H9 (cell line): ENCODE results near the gene C11orf21. TPM values are rescaled to one million over a fixed set of nuclear protein-coding genes. Genes with fewer than 3 reads are reported as not detected.

Experiments used
- DNase-seq: peaks from one replicate; pipeline ENCODE4 v3.0.0-alpha.2; 2017
- H2AFZ ChIP-seq: one replicate; pipeline ENCODE4 v1.6.1; 2013; ENCODE audit warnings: mild to moderate bottlenecking, low read length, control low read depth, moderate library complexity
- H2AK5ac ChIP-seq: 2 replicates; pipeline ENCODE4 v1.6.1; 2013; ENCODE audit warnings: low read length, control low read depth, mixed read lengths; ENCODE audit not compliant: insufficient read length
- H2BK120ac ChIP-seq: one replicate; pipeline ENCODE4 v1.6.1; 2013; ENCODE audit warnings: low read depth, mild to moderate bottlenecking, low read length, control low read depth, inconsistent platforms; ENCODE audit not compliant: poor library complexity, severe bottlenecking
- H2BK12ac ChIP-seq: 2 replicates; pipeline ENCODE4 v1.6.1; 2013; ENCODE audit warnings: low read length, control low read depth, mixed read lengths, low read depth; ENCODE audit not compliant: insufficient read length
- H2BK15ac ChIP-seq: 2 replicates; pipeline ENCODE4 v1.6.1; 2013; ENCODE audit warnings: low read depth, low read length, control low read depth
- H2BK20ac ChIP-seq: one replicate; pipeline ENCODE4 v1.6.1; 2013; ENCODE audit warnings: low read depth, mild to moderate bottlenecking, low read length, control low read depth, inconsistent platforms; ENCODE audit not compliant: poor library complexity, severe bottlenecking
- H2BK5ac ChIP-seq: 2 replicates; pipeline ENCODE4 v1.6.1; 2013; ENCODE audit warnings: low read length, control low read depth, mixed read lengths; ENCODE audit not compliant: insufficient read length
- H3K14ac ChIP-seq: 2 replicates; pipeline ENCODE4 v1.6.1; 2013; ENCODE audit warnings: low read length, control low read depth; ENCODE audit not compliant: insufficient read depth
- H3K18ac ChIP-seq: 2 replicates; pipeline ENCODE4 v1.6.1; 2013; ENCODE audit warnings: low read depth, mild to moderate bottlenecking, mixed read lengths, low read length, control low read depth; ENCODE audit not compliant: insufficient read length
- H3K23ac ChIP-seq: 2 replicates; pipeline ENCODE4 v1.6.1; 2013; ENCODE audit warnings: low read length, control low read depth, mixed read lengths, low read depth; ENCODE audit not compliant: insufficient read length
- H3K23me2 ChIP-seq: 2 replicates; pipeline ENCODE4 v1.6.1; 2013; ENCODE audit warnings: low read depth, mild to moderate bottlenecking, mixed read lengths, low read length, control low read depth; ENCODE audit not compliant: insufficient read length, poor library complexity, severe bottlenecking
- H3K27ac ChIP-seq: 2 replicates; pipeline ENCODE4 v1.5.1; 2013; ENCODE audit warnings: low read length, control low read depth, mixed read lengths, low read depth; ENCODE audit not compliant: insufficient read length
- H3K27me3 ChIP-seq: 2 replicates; pipeline ENCODE4 v1.6.1; 2013; ENCODE audit warnings: low read length, control low read depth, inconsistent platforms; ENCODE audit not compliant: insufficient read depth
- H3K4ac ChIP-seq: 2 replicates; pipeline ENCODE4 v1.6.1; 2013; ENCODE audit warnings: low read depth, mild to moderate bottlenecking, control low read depth, inconsistent platforms, low read length, moderate library complexity
- H3K4me1 ChIP-seq: 2 replicates; pipeline ENCODE4 v1.6.1; 2013; ENCODE audit warnings: low read length, control low read depth, inconsistent platforms; ENCODE audit not compliant: insufficient read depth
- H3K4me2 ChIP-seq: 2 replicates; pipeline ENCODE4 v1.6.1; 2013; ENCODE audit warnings: low read length, control low read depth, mixed read lengths; ENCODE audit not compliant: insufficient read length, insufficient read depth
- H3K56ac ChIP-seq: 2 replicates; pipeline ENCODE4 v1.6.1; 2013; ENCODE audit warnings: low read depth, mild to moderate bottlenecking, mixed read lengths, low read length, control low read depth; ENCODE audit not compliant: insufficient read length
- H3K79me1 ChIP-seq: 2 replicates; pipeline ENCODE4 v1.6.1; 2013; ENCODE audit warnings: low read depth, mild to moderate bottlenecking, moderate library complexity, low read length, control low read depth, inconsistent platforms; ENCODE audit not compliant: insufficient read depth, poor library complexity, severe bottlenecking
- H3K79me2 ChIP-seq: 2 replicates; pipeline ENCODE4 v1.6.1; 2013; ENCODE audit warnings: low read length, control low read depth, inconsistent platforms; ENCODE audit not compliant: insufficient read depth
- H3K9ac ChIP-seq: 2 replicates; pipeline ENCODE4 v1.6.1; 2013; ENCODE audit warnings: low read length, control low read depth, mixed read lengths; ENCODE audit not compliant: insufficient read length; ENCODE audit errors: extremely low read depth
- H3K9me3 ChIP-seq: one replicate; pipeline ENCODE4 v1.6.1; 2013; ENCODE audit warnings: low read depth, low read length, inconsistent platforms; ENCODE audit not compliant: control insufficient read depth
- H3T11ph ChIP-seq: one replicate; pipeline ENCODE4 v1.6.1; 2013; ENCODE audit warnings: mild to moderate bottlenecking, low read length, control low read depth, inconsistent platforms
- H4K20me1 ChIP-seq: one replicate; pipeline ENCODE4 v1.6.1; 2013; ENCODE audit not compliant: control insufficient read depth, insufficient read length, insufficient read depth
- H4K5ac ChIP-seq: 2 replicates; pipeline ENCODE4 v1.6.1; 2013; ENCODE audit warnings: low read depth, mild to moderate bottlenecking, mixed read lengths, low read length, control low read depth; ENCODE audit not compliant: insufficient read length
- H4K8ac ChIP-seq: replicated peaks from 2 replicates; pipeline ENCODE4 v1.6.1; 2013; ENCODE audit warnings: low read length, control low read depth, mixed read lengths, low read depth; ENCODE audit not compliant: insufficient read length
- H4K91ac ChIP-seq: 2 replicates; pipeline ENCODE4 v1.6.1; 2013; ENCODE audit warnings: low read depth, mild to moderate bottlenecking, moderate library complexity, mixed read lengths, low read length, control low read depth; ENCODE audit not compliant: insufficient read length
- H3K27ac Mint-ChIP-seq, 3 experiments: 2 replicates in 2 of 3; 3 replicates in 1 of 3; pipeline ENCODE4 v1.8.0; 2020 to 2021; ENCODE audit warnings: mixed read lengths in 3 of 3, mild to moderate bottlenecking in 1 of 3, moderate library complexity in 1 of 3
- H3K27me3 Mint-ChIP-seq: 2 replicates; pipeline ENCODE4 v1.8.0; 2021; ENCODE audit warnings: low read depth, mild to moderate bottlenecking, moderate library complexity, mixed read lengths
- H3K36me3 Mint-ChIP-seq, 3 experiments: 2 replicates in 2 of 3; 3 replicates in 1 of 3; pipeline ENCODE4 v1.8.0; 2020 to 2021; ENCODE audit warnings: low read depth in 3 of 3, mixed read lengths in 3 of 3; ENCODE audit not compliant: insufficient read depth in 1 of 3
- H3K4me1 Mint-ChIP-seq, 2 experiments: 2 replicates each; pipeline ENCODE4 v1.8.0; 2020; ENCODE audit warnings: mixed read lengths in 2 of 2
- H3K4me3 Mint-ChIP-seq, 2 experiments: 2 replicates in 1 of 2; 3 replicates in 1 of 2; pipeline ENCODE4 v1.8.0; 2020 to 2021; ENCODE audit warnings: mild to moderate bottlenecking in 2 of 2, mixed read lengths in 2 of 2, moderate library complexity in 1 of 2
- H3K9me3 Mint-ChIP-seq, 2 experiments: 2 replicates in 1 of 2; 3 replicates in 1 of 2; pipeline ENCODE4 v1.8.0; 2020; ENCODE audit warnings: mild to moderate bottlenecking in 2 of 2, mixed read lengths in 2 of 2, moderate library complexity in 1 of 2
- WGBS: extraction: QIAGEN DNeasy Blood & Tissue Kit; methylation state at CpG from one replicate; pipeline ENCODE4 v1.1.7; 2013; ENCODE audit warnings: missing lambda C conversion rate, low lambda C conversion rate, mixed read lengths; ENCODE audit not compliant: insufficient read length; ENCODE audit errors: extremely low coverage; 5-methylcytosine and 5-hydroxymethylcytosine counted together
- total RNA-seq: library from RNA; stranded (reverse); gene quantifications from 2 replicates; pipeline ENCODE4 v1.2.1, GENCODE V29; 2021
- TF ChIP-seq, protein P1 (sequence below): fragments of 200-600 bp; sonication (generic); conservative IDR thresholded peaks from 3 replicates; pipeline ENCODE4 v1.8.0; 2021; ENCODE audit warnings: antibody characterized with exemption, mild to moderate bottlenecking

The C11orf21 gene
- total RNA-seq, 1 experiment from 2014 or later: not detected

DNA sequence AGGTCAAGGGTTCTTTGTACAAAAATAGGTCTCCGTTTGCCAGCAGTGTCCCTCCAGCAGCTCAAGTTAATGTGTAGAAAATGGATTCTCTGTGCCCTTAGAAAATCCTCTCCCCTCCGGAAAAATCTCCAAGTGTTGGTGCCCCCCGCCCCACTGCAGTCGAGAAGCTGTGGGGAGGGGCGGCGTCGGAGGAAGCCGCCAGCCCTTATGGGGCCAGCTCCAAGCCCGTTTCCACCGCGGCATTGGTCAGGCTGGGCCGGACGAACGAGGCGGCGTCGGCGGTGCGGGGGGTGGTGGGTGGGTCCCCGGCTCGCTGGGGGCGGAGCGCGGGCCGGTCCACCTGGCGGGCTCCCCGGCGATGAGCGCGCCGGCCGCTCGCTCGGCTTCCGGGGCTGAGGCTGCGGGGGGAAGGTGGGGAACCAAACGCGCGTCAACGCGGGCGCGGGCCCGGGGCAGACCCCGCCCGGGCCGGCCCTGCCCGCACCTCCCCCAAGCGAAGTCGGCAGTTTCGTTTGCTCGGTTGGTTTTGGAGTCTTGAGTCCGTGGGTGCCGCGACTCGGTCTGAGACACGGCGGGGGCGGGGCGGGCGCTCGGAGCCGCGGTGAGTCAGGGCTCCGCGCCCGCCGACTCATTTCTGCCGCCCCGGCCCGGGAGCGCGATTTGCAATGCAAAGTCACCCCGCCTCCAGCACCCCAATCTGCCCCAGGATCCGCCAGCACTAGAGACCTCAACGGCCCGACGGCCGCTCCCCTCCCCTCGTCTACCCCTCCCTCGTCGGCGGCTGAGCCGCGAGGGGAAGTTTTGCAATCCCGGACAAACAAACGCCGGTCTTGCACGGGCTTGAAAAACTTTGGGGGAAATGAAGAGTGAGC, 32.8 kb downstream of the C11orf21 start:
- H3K56ac ChIP-seq: no peak overlapping the region
- no peaks in the 10 kb centered on the region; a peak in 1 of 7 replicates for H3K36me3 Mint-ChIP-seq
- peak overlapping the region; percentile 52 for H3K18ac ChIP-seq
- no peak overlapping the region for H4K8ac ChIP-seq
- no peak overlapping the region for H2AK5ac ChIP-seq
- TF ChIP-seq, protein P1, sequence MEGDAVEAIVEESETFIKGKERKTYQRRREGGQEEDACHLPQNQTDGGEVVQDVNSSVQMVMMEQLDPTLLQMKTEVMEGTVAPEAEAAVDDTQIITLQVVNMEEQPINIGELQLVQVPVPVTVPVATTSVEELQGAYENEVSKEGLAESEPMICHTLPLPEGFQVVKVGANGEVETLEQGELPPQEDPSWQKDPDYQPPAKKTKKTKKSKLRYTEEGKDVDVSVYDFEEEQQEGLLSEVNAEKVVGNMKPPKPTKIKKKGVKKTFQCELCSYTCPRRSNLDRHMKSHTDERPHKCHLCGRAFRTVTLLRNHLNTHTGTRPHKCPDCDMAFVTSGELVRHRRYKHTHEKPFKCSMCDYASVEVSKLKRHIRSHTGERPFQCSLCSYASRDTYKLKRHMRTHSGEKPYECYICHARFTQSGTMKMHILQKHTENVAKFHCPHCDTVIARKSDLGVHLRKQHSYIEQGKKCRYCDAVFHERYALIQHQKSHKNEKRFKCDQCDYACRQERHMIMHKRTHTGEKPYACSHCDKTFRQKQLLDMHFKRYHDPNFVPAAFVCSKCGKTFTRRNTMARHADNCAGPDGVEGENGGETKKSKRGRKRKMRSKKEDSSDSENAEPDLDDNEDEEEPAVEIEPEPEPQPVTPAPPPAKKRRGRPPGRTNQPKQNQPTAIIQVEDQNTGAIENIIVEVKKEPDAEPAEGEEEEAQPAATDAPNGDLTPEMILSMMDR: no peak
- no peak overlapping the region; the same call in 1 of the 2 replicates for H2BK15ac ChIP-seq
- peaks cover 32% of the 10 kb centered on the region; the same call in 1 of the 2 replicates for H3K27me3 ChIP-seq
- no peaks in the 10 kb centered on the region for H3K79me1 ChIP-seq
- H2AFZ ChIP-seq: no peak overlapping the region
- peaks cover 0 to 3% of the 10 kb centered on the region in 2 experiments; a peak in 4 of 5 replicates for H3K9me3 Mint-ChIP-seq
- no peak overlapping the region for H2BK120ac ChIP-seq
- WGBS: no CpG with 5 or more reads among the region's 89 CpGs
- peak overlapping the region; percentile 13 for H3K4me2 ChIP-seq
- no peak overlapping the region for H3K9ac ChIP-seq
- no peaks in the 10 kb centered on the region for H3K79me2 ChIP-seq
- H4K5ac ChIP-seq: no peak overlapping the region
- peak overlapping the region; percentile 55 to 73 for H3K4me3 Mint-ChIP-seq
- H3K14ac ChIP-seq: no peak overlapping the region
- H4K91ac ChIP-seq: no peak overlapping the region
- peaks cover 7% of the 10 kb centered on the region for H3K23me2 ChIP-seq
- H2BK5ac ChIP-seq: no peak overlapping the region
- H2BK12ac ChIP-seq: no peak overlapping the region
- no peak overlapping the region for H3K4ac ChIP-seq
- H3K9me3 ChIP-seq: no peaks in the 10 kb centered on the region
- peaks cover 92% of the 10 kb centered on the region for H3K27me3 Mint-ChIP-seq
- H3K4me1 ChIP-seq: no peaks in the 10 kb centered on the region
- H4K20me1 ChIP-seq: peaks cover 4% of the 10 kb centered on the region
- no peak overlapping the region for H3K23ac ChIP-seq
- DNase-seq: peak; percentile 69
- H3K27ac ChIP-seq: no peak overlapping the region
- no peak overlapping the region for H2BK20ac ChIP-seq
- no peak overlapping the region for H3T11ph ChIP-seq
- peaks cover 4 to 13% of the 10 kb centered on the region in 2 experiments for H3K4me1 Mint-ChIP-seq
- H3K27ac Mint-ChIP-seq: no peak overlapping the region
